Neural progenitor cell (in vitro differentiated cells): Measurements from ENCODE around the gene PCDH15. TPM values are rescaled to one million over a fixed set of nuclear protein-coding genes. Genes with fewer than 3 reads are reported as not detected.
"Not testable (repeated sequence)": the region's sequence is repeated elsewhere in the genome, so short reads cannot be mapped to it uniquely, and the experiment has no call there.

Experiments
- DNase-seq: peaks from one replicate; pipeline ENCODE4 v3.0.0-alpha.2; 2016; ENCODE audit warnings: low spot score
- H2AFZ ChIP-seq: fragments of 200-600 bp; sonication (generic); replicated peaks from 2 replicates; pipeline ENCODE4 v1.6.1; 2016; ENCODE audit warnings: antibody characterized with exemption
- H3F3A ChIP-seq: fragments of 200-600 bp; sonication (generic); 2 replicates; pipeline ENCODE4 v1.6.1; 2016; ENCODE audit warnings: antibody characterized with exemption, low read depth
- H3K27ac ChIP-seq: fragments of 200-600 bp; sonication (generic); 2 replicates; pipeline ENCODE4 v1.5.1; 2016; ENCODE audit warnings: mild to moderate bottlenecking
- H3K27me3 ChIP-seq: fragments of 200-600 bp; sonication (generic); 2 replicates; pipeline ENCODE4 v1.6.1; 2016; ENCODE audit warnings: mild to moderate bottlenecking, moderate library complexity
- H3K36me3 ChIP-seq: fragments of 200-600 bp; sonication (generic); 2 replicates; pipeline ENCODE4 v1.5.1; 2016
- H3K4me1 ChIP-seq: fragments of 200-600 bp; sonication (generic); 2 replicates; pipeline ENCODE4 v1.6.1; 2016; ENCODE audit warnings: mixed run types
- H3K4me2 ChIP-seq: fragments of 200-600 bp; sonication (generic); 2 replicates; pipeline ENCODE4 v1.6.1; 2016
- H3K4me3 ChIP-seq: fragments of 200-600 bp; sonication (generic); 2 replicates; pipeline ENCODE4 v1.5.1; 2016
- H3K79me2 ChIP-seq: fragments of 200-600 bp; sonication (generic); 2 replicates; pipeline ENCODE4 v1.6.1; 2016; ENCODE audit warnings: low read depth
- H3K9ac ChIP-seq: fragments of 200-600 bp; sonication (generic); 2 replicates; pipeline ENCODE4 v1.6.1; 2016
- H3K9me3 ChIP-seq: fragments of 200-600 bp; sonication (generic); 2 replicates; pipeline ENCODE4 v1.5.1; 2016; ENCODE audit warnings: low read depth
- H4K20me1 ChIP-seq: fragments of 200-600 bp; sonication (generic); 2 replicates; pipeline ENCODE4 v1.6.1; 2016; ENCODE audit warnings: low read depth
- H3K27ac Mint-ChIP-seq: 3 replicates; pipeline ENCODE4 v1.8.0; 2021; ENCODE audit warnings: mixed read lengths
- H3K27me3 Mint-ChIP-seq: 2 replicates; pipeline ENCODE4 v1.8.0; 2022; ENCODE audit warnings: low read depth, mild to moderate bottlenecking, inconsistent platforms, moderate library complexity, mixed read lengths; ENCODE audit not compliant: insufficient read depth
- H3K36me3 Mint-ChIP-seq: 3 replicates; pipeline ENCODE4 v1.8.0; 2021; ENCODE audit warnings: mixed read lengths
- H3K4me1 Mint-ChIP-seq: 3 replicates; pipeline ENCODE4 v1.8.0; 2021; ENCODE audit warnings: mixed read lengths
- H3K4me3 Mint-ChIP-seq: 3 replicates; pipeline ENCODE4 v1.8.0; 2021; ENCODE audit warnings: mild to moderate bottlenecking, moderate library complexity, mixed read lengths
- H3K9me3 Mint-ChIP-seq: 3 replicates; pipeline ENCODE4 v1.8.0; 2020; ENCODE audit warnings: mixed read lengths
- EZH2 ChIP-seq: fragments of 200-600 bp; sonication (generic); IDR thresholded peaks from 2 replicates; pipeline ENCODE4 v1.6.1; 2017; ENCODE audit warnings: antibody characterized with exemption, mild to moderate bottlenecking, moderate library complexity
- EZH2phosphoT487 ChIP-seq: fragments of 200-600 bp; sonication (generic); IDR thresholded peaks from 2 replicates; pipeline ENCODE4 v1.6.1; 2017; ENCODE audit warnings: antibody characterized with exemption
- total RNA-seq: library from RNA; depleted of rRNA; stranded (reverse); fragments of >200 nt; gene quantifications from 2 replicates; pipeline ENCODE4 v1.2.3, GENCODE V29; 2015; ENCODE audit warnings: low replicate concordance
- TF ChIP-seq, protein P1 (sequence below): fragments of 200-600 bp; sonication (generic); IDR thresholded peaks from 2 replicates; pipeline ENCODE4 v1.5.1; 2017; ENCODE audit warnings: antibody characterized with exemption, mild to moderate bottlenecking

The PCDH15 gene
- total RNA-seq, 1 donor from 2014 or later: 0.17 TPM

DNA sequence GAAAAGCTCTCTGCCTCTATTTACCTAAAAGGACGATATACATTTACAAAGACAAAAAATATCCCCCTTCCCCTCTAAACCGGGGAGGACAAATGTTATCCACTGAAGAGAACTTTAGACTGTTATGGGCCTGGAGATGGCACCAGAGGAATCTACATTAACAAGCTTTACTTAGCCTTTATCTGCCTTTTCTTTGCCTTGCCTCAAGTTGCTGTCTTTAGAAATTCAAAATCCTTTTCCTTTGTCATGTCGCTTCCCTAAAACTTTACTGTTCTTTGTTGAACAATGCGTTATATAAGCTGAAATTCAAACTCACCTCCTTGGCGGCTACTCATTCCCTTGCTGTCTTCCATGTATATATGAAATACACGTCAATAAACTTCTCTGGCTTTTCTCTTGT, 405.0 kb downstream of the PCDH15 start:
- DNase-seq: no peak
- Histone ChIP-seq H3K4me1 (no peaks in the 10 kb centered on the region), H3K9me3 (no peaks in the 10 kb centered on the region), H3K79me2 (no peaks in the 10 kb centered on the region), H3K4me3 (no peak overlapping the region), H2AFZ (no peak overlapping the region), H3K4me2 (no peak overlapping the region), H3K27ac (no peak overlapping the region), H4K20me1 (no peaks in the 10 kb centered on the region), H3F3A (no peaks in the 10 kb centered on the region), H3K36me3 (no peaks in the 10 kb centered on the region), H3K9ac (no peak overlapping the region), H3K27me3 (no peaks in the 10 kb centered on the region)
- Mint-ChIP-seq H3K4me1 (no peaks in the 10 kb centered on the region), H3K9me3 (peaks cover 2% of the 10 kb centered on the region), H3K36me3 (no peaks in the 10 kb centered on the region), H3K4me3 (no peak overlapping the region), H3K27me3 (peaks cover 2% of the 10 kb centered on the region), H3K27ac (no peak overlapping the region)
- TF ChIP-seq, protein P1, sequence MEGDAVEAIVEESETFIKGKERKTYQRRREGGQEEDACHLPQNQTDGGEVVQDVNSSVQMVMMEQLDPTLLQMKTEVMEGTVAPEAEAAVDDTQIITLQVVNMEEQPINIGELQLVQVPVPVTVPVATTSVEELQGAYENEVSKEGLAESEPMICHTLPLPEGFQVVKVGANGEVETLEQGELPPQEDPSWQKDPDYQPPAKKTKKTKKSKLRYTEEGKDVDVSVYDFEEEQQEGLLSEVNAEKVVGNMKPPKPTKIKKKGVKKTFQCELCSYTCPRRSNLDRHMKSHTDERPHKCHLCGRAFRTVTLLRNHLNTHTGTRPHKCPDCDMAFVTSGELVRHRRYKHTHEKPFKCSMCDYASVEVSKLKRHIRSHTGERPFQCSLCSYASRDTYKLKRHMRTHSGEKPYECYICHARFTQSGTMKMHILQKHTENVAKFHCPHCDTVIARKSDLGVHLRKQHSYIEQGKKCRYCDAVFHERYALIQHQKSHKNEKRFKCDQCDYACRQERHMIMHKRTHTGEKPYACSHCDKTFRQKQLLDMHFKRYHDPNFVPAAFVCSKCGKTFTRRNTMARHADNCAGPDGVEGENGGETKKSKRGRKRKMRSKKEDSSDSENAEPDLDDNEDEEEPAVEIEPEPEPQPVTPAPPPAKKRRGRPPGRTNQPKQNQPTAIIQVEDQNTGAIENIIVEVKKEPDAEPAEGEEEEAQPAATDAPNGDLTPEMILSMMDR: no peak
- TF ChIP-seq EZH2 (no peak), EZH2phosphoT487 (no peak)

DNA sequence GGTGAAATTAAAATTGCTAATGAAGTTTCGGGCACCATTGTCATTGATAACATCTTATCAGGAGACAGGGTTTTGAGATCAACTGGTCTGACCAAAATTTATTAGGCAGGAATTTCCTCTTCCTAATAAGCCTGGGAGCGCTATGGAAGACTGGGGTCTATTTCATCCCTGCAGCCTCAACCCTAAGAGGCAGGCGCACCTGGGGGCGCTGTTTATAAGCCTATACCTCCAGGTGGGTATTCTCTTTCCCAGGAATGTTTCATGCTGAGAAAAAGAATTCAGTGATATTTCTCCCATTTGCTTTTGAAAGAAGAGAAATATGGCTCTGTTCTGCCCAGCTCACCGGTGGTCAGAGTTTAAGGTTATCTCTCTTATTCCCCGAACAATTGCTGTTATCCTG, 406.4 kb downstream of the PCDH15 start:
- H3K9me3 Mint-ChIP-seq, H3K27me3 Mint-ChIP-seq, H3K4me1 ChIP-seq, H2AFZ ChIP-seq, H3K36me3 Mint-ChIP-seq, H3K27me3 ChIP-seq, H3K4me1 Mint-ChIP-seq, H3K27ac Mint-ChIP-seq, H3K27ac ChIP-seq, H3K4me2 ChIP-seq, DNase-seq, H3F3A ChIP-seq, H3K4me3 Mint-ChIP-seq, H3K4me3 ChIP-seq, H3K9me3 ChIP-seq, H4K20me1 ChIP-seq, H3K79me2 ChIP-seq, H3K9ac ChIP-seq, H3K36me3 ChIP-seq: not testable (repeated sequence)

DNA sequence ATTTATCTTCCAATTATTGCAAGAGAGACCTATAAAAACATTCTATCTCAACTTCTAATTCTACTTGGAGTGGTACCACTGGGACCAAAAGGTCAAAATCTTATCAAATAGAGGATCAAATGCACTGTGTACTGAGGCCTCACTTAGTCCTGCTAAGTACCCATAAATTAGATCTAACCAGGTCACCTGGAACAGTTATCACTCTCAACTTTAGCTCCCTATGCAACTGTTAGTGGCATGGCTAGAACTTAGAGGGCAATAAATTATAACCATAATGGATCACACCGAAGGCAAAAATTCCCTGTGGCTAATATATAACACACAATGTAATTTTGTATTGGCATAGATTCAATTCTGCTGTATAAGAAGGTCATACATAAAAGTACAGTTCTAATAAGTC, 428.9 kb downstream of the PCDH15 start:
- H3K4me3 ChIP-seq: no peak overlapping the region
- no peaks in the 10 kb centered on the region for H3K27me3 Mint-ChIP-seq
- DNase-seq: no peak
- no peaks in the 10 kb centered on the region for H3K9me3 Mint-ChIP-seq
- no peaks in the 10 kb centered on the region for H3K4me1 ChIP-seq
- H3K9me3 ChIP-seq: no peaks in the 10 kb centered on the region
- no peak overlapping the region for H3K27ac Mint-ChIP-seq
- H3K79me2 ChIP-seq: no peaks in the 10 kb centered on the region
- H3K27me3 ChIP-seq: no peaks in the 10 kb centered on the region
- no peak overlapping the region for H2AFZ ChIP-seq
- no peak overlapping the region for H3K27ac ChIP-seq
- H3K4me1 Mint-ChIP-seq: no peaks in the 10 kb centered on the region
- H3K36me3 ChIP-seq: no peaks in the 10 kb centered on the region
- H3K4me3 Mint-ChIP-seq: no peak overlapping the region
- TF ChIP-seq EZH2 (no peak), EZH2phosphoT487 (no peak)
- TF ChIP-seq, protein P1: no peak
- H3K4me2 ChIP-seq: no peak overlapping the region
- H3K36me3 Mint-ChIP-seq: no peaks in the 10 kb centered on the region
- H3K9ac ChIP-seq: no peak overlapping the region
- H3F3A ChIP-seq: no peaks in the 10 kb centered on the region
- no peaks in the 10 kb centered on the region for H4K20me1 ChIP-seq

DNA sequence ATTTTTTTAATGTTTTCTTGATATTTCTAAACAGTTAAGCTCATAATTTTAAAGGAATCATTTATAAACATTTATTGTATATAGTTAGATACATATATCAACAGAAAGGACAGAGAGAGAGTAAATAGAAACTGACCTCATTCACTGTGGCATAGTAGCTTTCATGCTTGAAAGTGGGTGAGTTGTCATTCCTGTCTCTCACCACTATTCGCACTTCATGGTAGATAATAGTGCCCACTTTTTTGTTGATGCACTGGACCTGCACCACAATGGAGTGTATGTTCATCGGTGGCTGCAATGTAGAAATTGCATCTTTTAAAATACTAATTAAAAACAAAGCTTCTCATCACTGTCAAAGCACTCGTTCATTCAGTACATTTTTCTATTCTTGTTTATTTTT, 432.0 kb downstream of the PCDH15 start:
- no peaks in the 10 kb centered on the region for H3K4me1 ChIP-seq
- no peaks in the 10 kb centered on the region for H3K9me3 Mint-ChIP-seq
- H3K36me3 Mint-ChIP-seq: no peaks in the 10 kb centered on the region
- H3K27me3 Mint-ChIP-seq: no peaks in the 10 kb centered on the region
- H3K36me3 ChIP-seq: no peaks in the 10 kb centered on the region
- no peak overlapping the region for H3K4me3 ChIP-seq
- no peaks in the 10 kb centered on the region for H3K4me1 Mint-ChIP-seq
- no peak overlapping the region for H2AFZ ChIP-seq
- no peaks in the 10 kb centered on the region for H3F3A ChIP-seq
- no peaks in the 10 kb centered on the region for H3K27me3 ChIP-seq
- H3K4me2 ChIP-seq: no peak overlapping the region
- no peak for TF ChIP-seq EZH2phosphoT487
- TF ChIP-seq, protein P1: no peak
- no peak for TF ChIP-seq EZH2
- no peaks in the 10 kb centered on the region for H4K20me1 ChIP-seq
- H3K9ac ChIP-seq: no peak overlapping the region
- no peak overlapping the region for H3K4me3 Mint-ChIP-seq
- no peak overlapping the region for H3K27ac ChIP-seq
- no peaks in the 10 kb centered on the region for H3K79me2 ChIP-seq
- no peak for DNase-seq
- H3K27ac Mint-ChIP-seq: no peak overlapping the region
- H3K9me3 ChIP-seq: no peaks in the 10 kb centered on the region
